ENCODE data around the gene EEIG2.
"Not testable (repeated sequence)": the region's sequence is repeated elsewhere in the genome, so short reads cannot be mapped to it uniquely, and the experiment has no call there.

EEIG2 gene

DNA sequence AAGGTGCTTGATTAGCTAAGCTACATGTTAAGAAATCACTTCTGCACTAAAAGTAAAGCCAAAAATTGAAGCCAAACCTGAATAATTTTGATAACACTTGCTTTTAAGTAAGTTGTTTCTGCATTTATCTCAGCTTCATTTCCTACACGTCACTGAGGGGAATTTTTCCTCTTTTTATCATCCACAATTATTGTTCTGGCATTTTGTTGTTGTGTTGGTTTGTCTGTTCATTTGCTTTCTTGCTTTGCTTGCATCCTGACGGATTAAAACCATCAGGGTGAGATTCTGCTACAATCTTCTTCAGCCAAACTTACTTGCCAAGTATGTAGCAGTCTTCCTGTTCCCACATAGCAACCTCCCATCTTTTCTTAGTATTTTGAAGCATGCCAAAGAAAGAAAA lies 18.0 kb upstream of the EEIG2 start:
- DNase-seq (ENCODE audit: low read depth in 2 of 2, low spot score in 1 of 2) = no peak

DNA sequence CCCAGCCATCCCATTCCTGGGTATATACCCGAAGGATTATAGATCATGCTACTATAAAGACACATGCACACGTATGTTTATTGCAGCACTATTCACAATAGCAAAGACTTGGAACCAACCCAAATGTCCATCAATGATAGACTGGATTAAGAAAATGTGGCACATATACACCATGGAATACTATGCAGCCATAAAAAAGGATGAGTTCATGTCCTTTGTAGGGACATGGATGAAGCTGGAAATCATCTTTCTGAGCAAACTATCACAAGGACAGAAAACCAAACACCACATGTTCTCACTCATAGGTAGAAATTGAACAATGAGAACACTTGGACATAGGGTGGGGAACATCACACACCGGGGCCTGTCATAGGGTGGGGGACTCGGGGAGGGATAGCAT lies 12.4 kb upstream of the EEIG2 start:
- DNase-seq (ENCODE audit: low read depth in 2 of 2, low spot score in 1 of 2) = not testable (repeated sequence)

DNA sequence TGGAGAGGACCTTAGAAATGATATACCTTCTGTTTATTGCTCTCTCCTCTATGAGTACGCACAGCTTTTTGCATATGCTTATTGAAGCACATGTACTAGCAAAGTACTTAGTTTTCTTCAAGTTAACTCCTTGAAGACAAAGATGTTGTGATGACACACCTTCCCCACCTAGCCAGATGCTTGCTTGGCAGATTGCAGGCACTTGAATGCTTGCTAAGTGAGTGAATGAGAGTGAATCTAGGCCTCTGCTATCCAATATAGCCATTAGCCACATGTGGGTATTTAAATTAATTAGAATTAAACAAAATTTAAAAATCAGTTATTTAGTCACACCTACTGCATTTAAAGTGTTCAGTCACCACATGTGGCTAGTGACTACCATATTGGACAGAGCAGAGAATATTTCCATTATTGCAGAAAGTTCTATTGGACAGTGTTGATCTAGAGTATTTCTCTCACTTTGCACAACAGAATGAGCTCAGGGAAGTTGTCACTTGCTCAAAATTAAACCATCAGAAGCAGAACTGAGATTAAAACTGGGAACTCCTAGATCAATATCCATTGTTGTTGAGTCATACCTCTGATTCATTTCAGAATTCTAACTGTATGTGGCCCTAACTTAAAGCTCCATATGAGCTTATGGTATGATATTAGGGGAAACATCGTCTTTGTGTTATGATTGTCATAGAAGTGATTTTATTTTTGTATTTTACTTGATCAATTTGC lies 8.6 kb upstream of the EEIG2 start:
- DNase-seq (ENCODE audit: low read depth in 2 of 2, low spot score in 1 of 2) = no peak

DNA sequence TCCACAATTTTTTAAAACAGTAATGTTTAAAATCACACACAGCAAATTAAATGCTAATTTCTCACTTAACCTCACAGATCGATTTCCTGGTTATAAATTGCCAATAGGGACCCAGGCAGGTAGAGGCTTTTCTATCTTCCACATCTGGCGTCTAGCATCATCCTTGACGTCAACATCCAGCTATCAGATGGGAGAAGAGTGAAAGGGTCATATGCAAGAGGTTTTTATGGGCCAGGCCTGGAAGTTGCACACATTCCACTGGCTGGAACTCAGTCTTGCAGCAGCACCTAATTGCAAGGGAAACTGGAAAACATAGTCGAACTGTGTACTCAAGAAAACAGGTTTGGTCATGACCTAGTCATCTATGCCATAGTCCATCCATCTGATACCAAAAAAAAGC lies 6.0 kb upstream of the EEIG2 start:
- DNase-seq (ENCODE audit: low read depth in 2 of 2, low spot score in 1 of 2) = no peak

DNA sequence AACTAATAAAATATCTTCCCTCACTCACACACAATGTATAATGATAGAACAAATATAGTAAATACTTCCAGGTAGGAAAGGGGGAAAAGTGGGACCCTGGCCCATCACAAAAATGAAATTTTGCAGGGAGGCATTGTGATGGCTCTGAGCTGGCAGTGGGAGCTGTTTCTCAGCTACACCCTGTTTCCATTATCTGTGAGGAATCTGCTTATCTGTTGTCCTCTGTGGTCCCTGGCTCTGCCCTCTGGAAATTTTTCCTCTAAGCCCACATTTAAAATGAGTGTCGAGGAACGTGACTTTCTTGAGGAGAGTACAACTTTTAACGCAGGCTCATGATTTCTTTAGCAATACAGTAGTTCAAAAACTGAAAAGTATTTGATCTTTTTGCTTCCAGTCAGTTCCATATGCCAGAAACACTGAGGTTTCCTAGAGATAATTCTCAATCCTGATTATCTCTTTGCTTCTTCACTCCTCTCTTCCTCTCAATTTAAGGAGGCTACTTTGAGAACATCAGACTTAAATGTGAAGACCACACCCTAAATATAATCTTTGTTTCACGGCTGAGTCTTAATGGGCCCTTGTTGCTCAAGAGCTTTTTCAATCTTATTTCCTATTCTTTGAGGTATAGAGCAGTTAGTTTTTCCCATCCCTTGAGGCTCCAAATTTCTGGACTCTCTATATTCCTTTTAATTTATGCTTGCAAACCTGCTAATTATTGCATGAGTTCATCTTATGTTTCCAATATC lies 5.0 kb upstream of the EEIG2 start:
- DNase-seq (ENCODE audit: low read depth in 2 of 2, low spot score in 1 of 2) = no peak

DNA sequence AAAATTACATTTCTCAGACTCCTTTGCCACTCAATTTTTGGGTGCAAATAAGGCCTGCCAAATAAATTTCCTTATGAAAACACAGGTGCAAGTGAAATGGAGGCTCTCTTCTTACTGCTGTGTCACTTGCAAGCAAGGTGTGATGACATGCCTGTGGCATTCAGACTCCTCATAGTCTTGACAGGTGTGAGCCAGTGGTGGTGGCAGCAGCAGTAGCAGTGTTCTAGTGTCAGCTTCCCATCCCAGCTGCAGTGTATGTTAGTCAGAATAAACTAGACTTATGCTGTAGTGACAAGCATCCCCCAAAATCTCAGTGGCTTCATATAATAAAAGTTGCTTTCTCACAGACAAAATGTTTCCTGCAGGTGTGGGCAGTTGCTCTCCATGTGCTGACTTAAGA lies 3.8 kb upstream of the EEIG2 start:
- DNase-seq (ENCODE audit: low read depth in 2 of 2, low spot score in 1 of 2) = no peak

DNA sequence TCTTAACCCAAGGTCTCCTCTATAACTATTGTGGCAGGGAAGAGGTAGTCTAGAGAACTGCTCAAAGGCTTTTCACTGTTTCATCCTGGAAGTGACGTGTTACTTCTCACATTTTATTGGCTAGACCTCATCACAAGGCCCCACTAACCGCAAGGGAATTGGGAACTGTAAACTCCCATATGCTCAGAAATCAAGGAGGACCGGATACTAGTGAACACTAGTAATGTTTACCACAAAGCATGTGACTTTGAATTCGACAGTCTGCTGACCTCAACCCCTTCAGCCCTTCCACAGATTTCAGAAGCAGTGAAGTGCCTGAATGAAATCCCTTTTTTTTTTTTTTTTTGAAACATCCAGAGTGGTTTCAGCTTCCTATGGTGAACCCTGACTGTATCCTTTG lies 3.4 kb upstream of the EEIG2 start:
- DNase-seq (ENCODE audit: low read depth in 2 of 2, low spot score in 1 of 2) = no peak

DNA sequence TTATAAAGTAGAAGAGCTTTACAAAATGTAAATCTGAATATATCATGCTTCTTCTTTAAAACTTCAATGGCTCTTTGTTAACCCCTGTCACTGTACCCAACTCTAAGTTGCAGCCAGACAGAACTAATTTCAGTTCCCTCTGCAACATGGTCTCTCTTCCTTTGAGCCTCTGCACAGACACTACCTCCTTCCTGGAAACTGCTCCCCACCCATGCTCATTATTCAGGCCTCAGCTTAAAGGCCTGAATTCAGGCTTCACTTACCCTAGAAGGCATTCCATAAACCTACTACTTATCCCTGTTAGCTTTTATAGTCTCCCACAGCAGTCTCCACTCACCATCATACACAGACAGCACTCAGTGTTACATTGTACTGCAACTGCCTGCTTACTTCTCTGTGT lies 2.6 kb upstream of the EEIG2 start:
- no peak for DNase-seq (ENCODE audit: low read depth in 2 of 2, low spot score in 1 of 2)

DNA sequence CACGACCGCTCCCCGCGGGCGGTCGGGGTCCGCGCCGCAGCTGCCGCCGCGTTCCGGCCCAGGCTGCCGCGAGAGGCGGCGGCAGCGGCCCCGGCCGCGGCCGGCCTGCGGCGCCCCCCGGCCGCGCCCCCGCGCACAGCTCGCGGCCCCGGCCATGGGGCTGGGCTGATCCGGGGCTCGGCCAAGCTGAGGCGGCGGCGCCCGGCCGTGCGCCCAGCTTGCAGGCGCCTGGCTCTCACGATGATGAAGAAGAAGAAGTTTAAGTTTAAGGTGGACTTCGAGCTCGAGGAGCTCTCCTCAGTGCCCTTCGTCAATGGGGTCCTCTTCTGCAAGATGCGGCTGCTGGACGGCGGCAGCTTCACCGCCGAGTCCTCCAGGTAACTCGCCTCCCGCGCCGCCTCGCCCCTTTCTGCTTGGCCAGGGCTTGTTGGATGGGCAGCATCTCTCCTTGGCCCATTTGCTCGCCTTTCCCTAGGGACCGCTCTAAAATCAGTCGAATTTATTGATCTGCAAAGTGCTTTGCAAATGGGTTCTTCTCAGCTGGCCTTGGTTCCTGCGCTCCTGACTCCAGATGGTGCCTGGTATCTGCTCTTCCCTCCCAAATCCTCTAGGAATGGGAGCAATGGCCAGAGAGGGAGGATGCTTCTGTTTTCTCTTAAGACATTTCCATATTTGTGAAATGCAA lies 431 bp downstream of the EEIG2 start:
- DNase-seq (ENCODE audit: low read depth in 2 of 2, low spot score in 1 of 2) = no peak

DNA sequence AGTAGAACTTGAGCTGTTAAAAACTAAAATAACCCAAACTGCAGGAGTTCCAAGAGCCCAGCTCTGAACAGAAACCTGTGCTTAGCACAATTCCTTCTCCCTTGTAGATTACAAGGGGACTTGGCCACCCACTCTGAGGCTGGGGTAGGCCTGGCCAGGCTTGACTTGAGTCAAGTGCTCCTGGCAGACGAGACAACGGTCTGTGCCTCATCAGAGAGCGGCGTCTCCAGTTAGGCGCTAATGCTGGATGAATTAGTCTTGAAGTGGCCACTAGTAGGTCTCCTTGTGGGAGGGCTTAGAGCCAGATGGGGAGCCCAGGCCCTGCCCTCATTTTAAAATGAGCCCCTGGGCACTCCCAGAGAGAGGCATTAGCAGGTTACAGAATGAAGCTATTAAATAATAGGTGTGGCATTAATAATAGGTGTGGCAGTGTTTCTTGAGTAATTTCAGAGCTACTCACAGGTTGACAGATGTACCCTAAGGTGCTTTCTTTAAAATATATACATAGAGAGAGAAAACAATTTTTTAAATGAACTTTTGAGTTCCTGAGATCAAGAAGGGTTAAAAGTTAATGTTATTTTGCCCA lies 1.1 kb downstream of the EEIG2 start:
- no peak for DNase-seq (ENCODE audit: low read depth in 2 of 2, low spot score in 1 of 2)

DNA sequence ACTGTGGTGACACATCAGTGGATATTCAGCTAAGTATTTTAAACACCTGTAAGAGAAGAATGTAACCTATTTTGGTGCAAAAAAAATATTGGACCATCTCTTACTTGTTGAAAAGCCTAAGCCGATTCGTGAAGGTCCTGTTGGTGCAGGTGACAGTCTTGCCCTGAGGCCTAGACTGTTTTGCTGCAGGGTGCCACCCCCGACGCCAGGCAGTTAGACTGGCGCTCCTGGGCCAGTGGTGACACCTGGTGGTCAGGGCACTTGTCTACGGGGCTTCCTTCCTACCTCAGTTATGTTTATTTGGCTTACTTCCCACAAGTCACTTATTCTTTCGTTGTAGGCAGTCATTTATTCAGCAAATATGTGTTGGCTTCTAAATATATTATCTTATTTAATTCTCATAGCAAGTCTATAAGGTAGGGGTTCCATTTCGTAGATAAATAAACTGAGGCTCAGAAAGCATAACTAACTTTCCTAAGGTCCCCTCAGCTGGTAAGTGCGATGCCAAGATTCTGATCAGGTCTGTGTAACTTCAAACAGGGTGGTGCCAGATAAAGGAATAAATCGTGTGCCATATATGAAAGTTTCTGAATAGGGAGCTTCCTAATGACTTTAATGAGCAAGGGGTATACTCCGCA lies 1.9 kb downstream of the EEIG2 start:
- DNase-seq (ENCODE audit: low read depth in 2 of 2, low spot score in 1 of 2) = peak; percentile 49 to 66

DNA sequence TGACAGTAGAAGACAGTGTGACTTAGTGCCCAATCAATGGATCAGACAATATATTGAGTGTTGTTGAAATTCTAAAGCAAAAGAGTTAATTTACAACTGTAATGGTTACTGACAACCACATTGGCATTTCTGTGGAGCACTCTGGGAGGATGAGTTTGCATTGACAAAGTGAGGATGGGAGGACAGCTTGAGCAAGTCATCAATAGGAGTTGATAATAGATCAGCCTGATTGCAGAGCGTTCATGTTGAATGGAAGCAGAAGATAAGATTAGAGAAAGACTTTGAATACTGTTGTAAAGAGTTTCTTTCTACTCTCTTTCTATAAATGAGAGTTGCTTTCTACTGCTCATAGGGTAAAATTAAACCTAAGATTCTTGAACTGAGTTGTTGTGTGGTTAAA lies 3.9 kb downstream of the EEIG2 start:
- DNase-seq (ENCODE audit: low read depth in 2 of 2, low spot score in 1 of 2) = no peak

DNA sequence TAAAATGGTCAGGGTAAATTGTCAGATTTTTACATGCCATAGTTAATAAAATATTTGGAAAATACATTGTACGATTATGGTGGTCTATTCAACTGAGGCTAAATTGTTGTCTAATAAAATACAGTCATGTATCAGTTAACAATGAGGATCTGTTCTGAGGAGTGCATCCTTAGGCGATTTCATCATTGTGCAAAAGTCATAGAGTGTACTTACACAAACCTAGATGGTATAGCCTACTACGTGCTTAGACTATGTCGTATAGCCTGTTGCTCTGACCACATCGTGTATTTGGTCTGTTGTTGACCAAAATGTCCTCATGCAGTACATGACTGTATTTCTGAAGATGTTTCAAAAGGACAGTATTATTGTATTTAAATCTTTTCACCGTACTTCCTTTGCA lies 5.2 kb downstream of the EEIG2 start:
- DNase-seq (ENCODE audit: low read depth in 2 of 2, low spot score in 1 of 2) = no peak

DNA sequence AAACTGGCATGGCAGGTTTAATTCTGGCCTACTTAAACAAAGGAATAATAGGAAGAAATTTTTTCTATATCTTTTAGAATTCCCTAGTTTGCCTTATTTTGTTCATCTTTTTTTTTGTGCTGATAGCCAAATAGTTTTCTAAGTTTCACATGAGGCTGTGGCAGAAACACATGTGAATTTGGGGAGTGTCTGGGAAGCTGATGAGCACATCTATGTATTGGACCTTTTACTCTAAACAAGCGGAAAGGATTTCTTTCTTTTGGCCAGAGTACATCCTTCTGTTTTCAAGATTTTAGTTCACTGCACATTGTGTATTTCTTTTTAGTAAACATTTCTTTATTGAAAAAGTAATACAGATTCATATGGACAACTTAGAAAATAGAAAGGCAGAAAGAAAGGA lies 5.6 kb downstream of the EEIG2 start:
- DNase-seq (ENCODE audit: low read depth in 2 of 2, low spot score in 1 of 2) = no peak

DNA sequence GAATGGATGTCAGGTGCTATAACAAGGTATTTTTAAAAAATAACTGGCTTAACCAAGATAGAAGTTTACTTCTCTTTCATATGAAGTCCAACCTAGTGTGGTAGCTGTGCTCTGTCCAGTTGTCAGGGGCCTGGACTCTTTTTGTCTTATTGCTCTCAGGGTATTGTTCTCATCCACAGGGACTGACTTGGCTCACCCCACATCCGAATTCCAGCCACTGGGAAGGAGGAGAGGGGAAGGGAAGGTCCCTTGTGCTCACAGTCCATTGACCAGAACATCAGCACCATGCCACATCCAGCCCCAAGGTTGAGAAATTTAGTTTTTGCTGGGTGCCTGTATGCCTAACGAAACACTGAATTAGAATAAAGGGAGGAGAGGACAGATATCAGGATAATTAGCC lies 8.7 kb downstream of the EEIG2 start:
- no peak for DNase-seq (ENCODE audit: low read depth in 2 of 2, low spot score in 1 of 2)

DNA sequence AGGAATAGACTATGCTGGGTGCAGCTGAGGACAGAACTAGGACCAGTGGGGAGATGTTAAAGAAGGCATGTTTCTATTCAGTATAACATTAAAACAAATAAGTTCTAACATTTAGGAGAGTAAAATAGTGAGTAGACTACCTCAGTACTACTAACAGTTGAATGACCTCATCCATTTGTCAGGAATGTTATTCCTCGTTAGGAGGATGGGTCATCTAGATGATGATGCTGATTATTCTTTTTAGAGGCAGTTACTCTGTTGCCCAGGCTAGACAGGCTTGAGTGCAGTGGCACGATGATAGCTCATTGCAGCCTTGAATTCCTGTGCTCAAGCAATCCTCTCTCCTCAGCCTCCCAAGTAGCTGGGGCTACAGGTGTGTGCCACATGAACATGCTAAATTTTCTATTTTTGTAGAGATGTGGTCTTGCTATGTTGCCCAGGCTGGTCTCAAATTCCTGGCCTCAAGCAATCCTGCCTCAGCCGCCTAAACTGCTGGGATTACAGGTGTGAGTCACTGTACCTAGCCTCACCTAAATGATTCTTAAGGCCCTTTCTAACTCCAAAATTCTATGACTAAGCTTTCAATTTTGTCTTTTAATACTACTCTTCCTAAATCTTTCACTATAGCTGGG lies 9.3 kb downstream of the EEIG2 start:
- no peak for DNase-seq (ENCODE audit: low read depth in 2 of 2, low spot score in 1 of 2)

DNA sequence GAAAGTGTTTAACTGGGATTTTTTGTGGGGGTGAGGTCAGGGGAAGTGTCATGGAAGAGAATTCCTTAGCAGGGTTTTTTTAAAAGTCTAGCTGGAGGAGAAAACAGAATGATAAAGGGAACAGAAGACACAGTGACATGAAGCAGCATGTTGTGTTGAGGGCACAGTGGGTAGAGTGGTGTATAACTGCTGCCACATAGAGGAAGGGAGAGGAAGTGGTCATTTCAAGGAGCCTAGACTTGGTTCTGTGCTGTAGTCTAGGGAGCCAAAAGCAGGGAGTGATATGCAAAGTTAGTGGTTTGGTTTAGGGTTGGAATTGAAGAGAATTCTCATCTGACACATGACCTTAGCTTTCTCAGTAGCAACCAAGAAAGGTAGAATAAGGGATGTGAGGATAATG lies 10.2 kb downstream of the EEIG2 start:
- DNase-seq (ENCODE audit: low read depth in 2 of 2, low spot score in 1 of 2) = no peak

DNA sequence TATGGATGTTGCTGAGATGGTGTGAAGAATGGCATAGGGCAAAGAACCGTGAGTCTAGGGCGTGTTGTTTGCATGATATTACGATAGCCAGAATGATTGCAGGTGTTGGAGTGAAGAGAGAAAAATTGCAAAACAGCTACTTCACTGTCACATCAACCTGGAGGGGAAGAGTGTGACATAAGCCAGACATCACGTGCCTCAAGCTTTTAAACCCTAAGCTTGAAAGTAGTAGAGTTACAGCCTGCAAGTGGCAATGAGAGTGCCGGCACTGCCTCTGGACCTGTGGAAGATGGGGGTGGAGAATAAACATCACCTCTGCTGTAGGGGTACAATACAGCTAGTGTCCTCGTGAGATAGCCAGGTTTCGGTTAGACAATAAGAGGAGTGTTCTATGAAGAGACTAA lies 11.1 kb downstream of the EEIG2 start:
- DNase-seq (ENCODE audit: low read depth in 2 of 2, low spot score in 1 of 2) = no peak

DNA sequence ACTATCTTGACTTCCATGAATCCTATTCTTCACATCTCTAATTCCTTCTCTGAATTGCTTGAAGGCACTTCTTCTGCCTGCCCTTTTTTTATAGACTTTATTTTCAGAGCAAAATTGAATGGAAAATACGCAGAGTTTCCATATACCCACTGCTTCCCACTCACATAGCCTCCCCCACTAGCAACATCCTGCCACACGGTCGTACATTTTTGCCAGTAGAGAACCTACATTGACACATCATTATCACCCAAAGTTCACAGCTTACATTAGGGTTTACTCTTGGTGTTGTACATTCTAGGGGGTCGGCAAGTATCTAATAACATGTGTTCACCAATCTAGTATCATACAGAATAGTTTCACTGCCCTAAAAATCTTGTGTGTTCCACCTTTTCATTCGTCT lies 12.3 kb downstream of the EEIG2 start:
- no peak for DNase-seq (ENCODE audit: low read depth in 2 of 2, low spot score in 1 of 2)

DNA sequence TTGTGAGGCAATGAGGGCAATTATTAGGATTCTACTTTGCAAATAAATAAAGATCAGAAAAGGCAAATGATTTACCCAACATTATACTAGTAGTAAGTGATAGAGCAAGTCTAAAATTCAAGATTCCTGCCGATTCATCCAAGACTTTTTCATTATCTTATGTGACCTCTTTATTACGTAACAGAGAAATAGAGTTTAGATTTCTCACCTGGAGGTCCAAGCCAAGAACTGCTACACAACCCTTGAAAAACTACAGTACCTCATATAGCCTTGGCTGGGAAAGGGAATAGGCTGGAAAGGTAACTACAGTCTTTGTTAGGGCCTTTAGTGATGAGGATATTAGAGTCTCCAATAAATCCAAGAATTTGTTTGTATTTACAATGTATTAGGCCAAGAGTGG lies 13.3 kb downstream of the EEIG2 start:
- no peak for DNase-seq (ENCODE audit: low read depth in 2 of 2, low spot score in 1 of 2)

DNA sequence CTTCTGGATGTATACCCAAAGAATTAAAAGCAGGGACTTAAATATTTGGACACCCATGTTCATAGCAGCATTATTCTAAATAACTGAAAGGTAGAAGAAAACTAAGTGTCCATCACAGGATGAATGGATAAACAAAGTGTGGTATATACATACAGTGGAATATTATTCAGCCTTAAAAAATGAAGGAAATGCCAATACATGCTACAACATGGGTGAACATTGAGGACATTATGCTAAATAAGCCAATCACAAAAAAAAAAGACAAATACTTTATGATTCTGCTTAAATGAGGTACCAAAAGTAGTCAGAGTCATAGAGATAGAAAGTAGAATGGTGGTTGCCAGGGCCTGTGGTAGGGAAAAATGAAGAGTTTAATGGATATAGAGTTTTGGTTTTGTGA lies 14.1 kb downstream of the EEIG2 start:
- no peak for DNase-seq (ENCODE audit: low read depth in 2 of 2, low spot score in 1 of 2)

Data from stimulated activated CD8-positive, alpha-beta memory T cell treated with anti-CD3 and anti-CD28 coated beads, Interleukin-4, amount 100 ng/mL, for 1 hour (primary cell).